AG04449 (cell line): ENCODE data around the gene GTF2H2C.
"Not testable (repeated sequence)": the region's sequence is repeated elsewhere in the genome, so short reads cannot be mapped to it uniquely, and the experiment has no call there.

Source experiments
- CTCF ChIA-PET: fragments of 350-600 bp; formaldehyde crosslinking; extraction: SDS; loops from one replicate; lab custom pipeline; 2021; ENCODE audit warnings: antibody characterized with exemption; lab: Yijun Ruan, JAX
- POLR2A ChIA-PET: fragments of 400-600, 350-600 bp; formaldehyde crosslinking; extraction: SDS; loops from one replicate; lab custom pipeline; 2020; ENCODE audit warnings: antibody characterized with exemption, inconsistent platforms; lab: Yijun Ruan, JAX
- DNase-seq: peaks from one replicate; pipeline ENCODE4 v3.0.0-alpha.2; 2010; ENCODE audit warnings: low read depth, low spot score
- H3K4me3 ChIP-seq: 2 replicates; pipeline ENCODE4 v1.5.1; 2011; ENCODE audit warnings: low read depth, mild to moderate bottlenecking, control low read depth, low read length
- CTCF ChIP-seq: IDR thresholded peaks from one replicate; pipeline ENCODE4 v1.5.1; 2011; ENCODE audit warnings: mild to moderate bottlenecking, moderate library complexity, low read length, control low read depth, inconsistent platforms; ENCODE audit not compliant: insufficient read depth; ENCODE audit errors: missing control alignments

Gene GTF2H2C

DNA sequence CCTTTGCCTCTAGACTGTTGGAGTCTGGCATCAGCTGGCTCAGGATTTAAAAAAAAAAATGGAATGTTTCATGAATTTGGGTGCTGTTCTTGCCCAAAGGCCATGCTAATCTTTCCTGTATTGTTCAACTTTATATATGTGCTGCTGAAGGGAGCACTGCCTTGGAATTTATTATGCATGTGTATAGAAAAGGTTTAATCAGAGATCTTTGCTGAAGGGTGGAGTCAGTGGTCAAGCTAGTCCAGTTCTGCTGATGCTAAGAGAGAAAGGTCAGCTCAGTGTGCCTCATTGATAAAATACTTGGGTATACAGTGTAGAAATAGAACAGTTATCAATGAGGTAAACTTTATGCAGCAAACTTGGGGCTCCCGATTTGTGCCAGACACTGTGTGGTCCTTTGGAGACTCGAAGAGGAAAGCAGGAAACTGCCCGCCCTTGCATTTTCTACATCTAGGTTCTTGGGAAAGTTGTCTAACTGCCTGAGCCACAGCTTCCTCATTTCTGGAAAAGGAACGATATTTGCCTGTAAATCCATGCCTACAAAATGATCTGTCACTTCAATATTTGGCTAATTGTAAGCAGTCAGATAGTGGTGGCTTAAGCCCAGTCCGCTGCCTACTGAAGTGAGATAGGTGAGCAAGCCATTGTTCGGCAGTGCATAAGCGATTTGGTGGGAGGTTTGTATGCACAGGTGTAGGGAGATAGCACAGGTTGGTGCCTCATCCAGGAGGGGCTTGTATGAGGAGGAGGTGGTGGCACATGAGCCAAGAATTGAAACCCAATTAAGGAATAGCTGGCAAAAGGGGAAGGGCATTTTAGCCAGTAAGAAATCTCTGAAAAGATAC is 29.2 kb upstream of the GTF2H2C start:
- no peak overlapping the region for H3K4me3 ChIP-seq
- POLR2A ChIA-PET: interaction anchor here (0.8 kb wide), 1 partner anchor 12 kb away, joined by 3 read pairs; no protein-coding TSS in a partner anchor
- DNase-seq: no peak
- CTCF ChIA-PET: interaction anchor here (1.5 kb wide), 1 partner anchor 13 kb away, joined by 4 read pairs; no protein-coding TSS in a partner anchor
- TF ChIP-seq CTCF: no peak

DNA sequence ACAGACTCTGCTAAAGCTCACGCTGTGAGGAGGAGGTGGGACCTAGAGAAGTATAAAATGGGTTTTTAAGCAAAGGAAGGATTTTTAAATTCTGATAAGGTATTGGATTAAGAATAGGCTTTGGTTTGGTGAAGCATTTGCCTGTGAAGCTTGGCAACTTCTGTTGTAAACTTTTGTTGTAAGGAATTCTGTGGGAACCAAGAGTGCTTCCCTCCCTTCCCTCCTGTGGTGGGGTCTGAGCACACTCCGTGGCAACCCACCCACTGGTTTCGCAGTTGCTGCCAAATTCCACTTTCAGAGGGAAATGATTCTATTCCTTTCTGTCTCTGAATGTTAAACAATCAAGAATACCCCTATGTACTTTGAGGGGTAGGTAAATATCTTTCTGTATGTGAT is 28.6 kb upstream of the GTF2H2C start:
- no peak overlapping the region for H3K4me3 ChIP-seq
- DNase-seq: no peak
- TF ChIP-seq CTCF: no peak
- POLR2A ChIA-PET: interaction anchor here (0.8 kb wide), 1 partner anchor 13 kb away, joined by 3 read pairs; no protein-coding TSS in a partner anchor
- CTCF ChIA-PET: no interaction called here

DNA sequence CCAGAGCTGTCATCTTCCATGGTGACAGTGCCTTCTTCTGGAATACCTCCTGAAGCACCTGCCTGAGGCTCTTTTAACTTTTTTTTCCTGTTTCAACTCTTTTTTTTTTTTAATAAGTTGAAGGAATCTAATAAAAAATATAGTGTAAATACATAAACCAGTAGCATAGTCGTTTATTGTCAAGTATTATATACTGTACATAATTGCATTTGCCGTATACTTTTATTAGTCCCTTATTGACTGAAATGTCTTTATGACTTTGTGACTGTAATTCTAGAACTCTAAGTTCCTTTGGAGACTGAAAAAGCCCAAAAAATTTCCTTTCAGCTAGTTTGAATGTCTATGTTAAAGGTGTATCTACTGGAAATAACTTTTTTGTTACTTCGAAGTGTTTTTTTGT is 22.1 kb upstream of the GTF2H2C start:
- DNase-seq, CTCF ChIA-PET, H3K4me3 ChIP-seq, POLR2A ChIA-PET: not testable (repeated sequence)

GRCh38 chr5:69538735-69539134 is 21.3 kb upstream of the GTF2H2C start:
- DNase-seq, H3K4me3 ChIP-seq, CTCF ChIA-PET, POLR2A ChIA-PET: not testable (repeated sequence)

GRCh38 chr5:69541347-69541746 is 18.6 kb upstream of the GTF2H2C start:
- DNase-seq, POLR2A ChIA-PET, H3K4me3 ChIP-seq, CTCF ChIA-PET: not testable (repeated sequence)

DNA sequence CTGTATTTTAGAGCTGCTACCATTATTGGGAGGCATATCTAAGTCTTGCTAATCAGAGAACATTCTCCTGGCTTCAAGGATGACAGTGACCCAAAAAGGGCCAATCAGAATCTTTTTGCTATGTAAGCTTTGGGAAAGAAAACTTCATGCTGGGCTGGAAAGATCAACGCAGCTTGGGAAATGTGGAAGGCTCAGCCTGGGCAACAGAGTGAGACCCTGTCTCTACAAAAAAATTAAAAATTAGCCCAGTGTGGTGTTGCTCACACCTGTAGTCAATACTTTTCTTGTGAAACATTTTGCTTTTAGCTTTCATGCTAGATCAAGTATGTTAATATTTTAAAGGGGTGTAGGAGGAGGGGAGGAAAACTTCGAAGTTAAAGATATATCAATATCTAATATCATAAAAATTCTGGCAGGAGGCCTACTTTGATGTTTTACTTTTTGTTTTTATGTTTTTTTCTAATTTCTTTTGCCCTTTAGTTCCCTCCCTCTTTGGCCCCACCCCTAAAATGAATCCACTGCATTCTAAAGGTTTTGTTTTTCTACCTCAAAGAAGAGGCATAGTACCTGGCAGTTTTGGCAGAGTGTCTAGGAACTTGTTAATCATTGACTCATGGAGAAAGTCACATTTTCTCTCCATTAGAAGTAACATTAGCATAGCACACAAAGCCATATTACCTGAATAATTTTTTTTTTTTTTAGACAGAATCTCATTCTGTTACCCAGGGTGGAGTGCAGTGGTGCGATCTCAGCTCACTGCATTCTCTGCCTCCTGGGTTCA is 17.0 kb upstream of the GTF2H2C start:
- CTCF ChIA-PET, H3K4me3 ChIP-seq, DNase-seq, POLR2A ChIA-PET: not testable (repeated sequence)

GRCh38 chr5:69544602-69545001 is 15.4 kb upstream of the GTF2H2C start:
- H3K4me3 ChIP-seq, POLR2A ChIA-PET, CTCF ChIA-PET, DNase-seq: not testable (repeated sequence)

GRCh38 chr5:69560587-69561431 is 818 bp downstream of the GTF2H2C start:
- DNase-seq, POLR2A ChIA-PET, CTCF ChIA-PET: not testable (repeated sequence)
- peak overlapping the region; percentile 46 for H3K4me3 ChIP-seq

DNA sequence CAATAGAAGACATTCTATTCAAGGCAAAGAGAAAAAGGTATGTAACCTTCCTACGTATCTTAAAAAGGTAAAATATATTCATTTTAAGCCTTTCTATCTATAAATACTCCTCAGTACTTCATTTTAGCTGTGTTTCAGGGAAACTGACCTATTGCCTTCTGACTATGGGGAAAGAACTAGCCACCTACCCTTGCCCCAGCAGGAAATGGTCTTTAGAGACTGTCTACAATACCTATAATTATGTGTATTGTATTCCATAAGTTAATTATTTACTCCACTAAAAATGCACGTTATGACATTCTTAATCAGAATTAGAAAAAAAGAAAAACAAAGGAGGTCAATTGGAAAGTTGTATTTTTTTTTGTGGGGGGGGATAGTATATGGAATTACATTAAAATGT is 6.2 kb downstream of the GTF2H2C start:
- POLR2A ChIA-PET, CTCF ChIA-PET, H3K4me3 ChIP-seq, DNase-seq: not testable (repeated sequence)

GRCh38 chr5:69568072-69568471 is 8.1 kb downstream of the GTF2H2C start:
- H3K4me3 ChIP-seq, DNase-seq, CTCF ChIA-PET, POLR2A ChIA-PET: not testable (repeated sequence)

DNA sequence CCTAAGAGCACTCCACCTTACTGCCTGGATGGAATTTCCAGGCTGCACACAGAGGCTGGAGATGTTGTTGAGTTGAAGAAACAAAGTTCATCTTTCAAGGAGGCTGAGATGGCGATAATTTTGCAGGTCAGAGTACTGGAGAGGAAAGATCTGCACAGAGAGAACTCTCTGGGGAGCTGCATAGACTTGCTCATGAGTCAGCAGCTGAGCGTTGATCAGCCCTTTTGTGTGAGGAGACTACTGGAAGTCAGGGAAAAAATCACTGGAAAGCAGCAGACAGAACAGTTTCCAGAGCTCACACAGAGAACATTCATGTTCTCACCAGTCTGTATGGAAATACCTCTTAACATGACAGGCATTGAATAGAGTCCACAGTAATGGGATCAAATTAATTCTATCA is 23.4 kb downstream of the GTF2H2C start:
- CTCF ChIA-PET, DNase-seq, H3K4me3 ChIP-seq, POLR2A ChIA-PET: not testable (repeated sequence)

DNA sequence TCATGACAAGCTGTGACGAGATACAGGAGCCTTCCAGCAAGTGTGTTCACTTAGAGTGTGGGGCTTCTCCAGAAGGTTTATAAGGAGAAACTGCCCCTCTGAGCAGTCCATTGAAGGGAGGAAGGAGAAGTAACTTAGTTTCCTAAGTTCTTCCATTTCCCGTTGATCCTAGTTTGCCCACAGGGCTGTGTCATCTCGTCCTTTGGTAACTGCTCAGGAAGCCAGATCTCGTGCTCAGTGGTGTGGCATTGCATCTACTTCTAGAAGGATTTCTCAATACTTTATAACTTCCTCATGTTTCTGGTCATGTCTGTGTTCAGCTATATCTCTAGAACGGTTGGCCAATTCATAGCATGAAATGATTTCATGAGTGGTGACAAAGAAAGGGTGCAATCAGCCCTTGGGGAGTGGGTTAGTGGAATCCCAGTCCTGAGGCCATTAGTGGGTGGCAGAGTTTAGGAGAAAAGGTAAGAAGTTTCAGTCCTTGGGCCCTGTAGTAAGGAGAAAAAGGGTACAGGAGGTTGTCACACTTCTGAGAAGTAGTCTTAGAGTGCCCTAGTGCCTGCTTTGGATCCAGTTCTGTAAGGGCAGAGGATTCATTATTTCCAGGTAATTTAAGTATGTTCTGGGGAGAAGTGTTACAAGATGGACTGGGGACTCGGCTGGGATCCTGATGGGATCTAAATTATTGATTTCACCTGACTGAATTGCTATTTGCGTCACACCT is 36.3 kb downstream of the GTF2H2C start:
- DNase-seq, POLR2A ChIA-PET, H3K4me3 ChIP-seq, CTCF ChIA-PET: not testable (repeated sequence)

DNA sequence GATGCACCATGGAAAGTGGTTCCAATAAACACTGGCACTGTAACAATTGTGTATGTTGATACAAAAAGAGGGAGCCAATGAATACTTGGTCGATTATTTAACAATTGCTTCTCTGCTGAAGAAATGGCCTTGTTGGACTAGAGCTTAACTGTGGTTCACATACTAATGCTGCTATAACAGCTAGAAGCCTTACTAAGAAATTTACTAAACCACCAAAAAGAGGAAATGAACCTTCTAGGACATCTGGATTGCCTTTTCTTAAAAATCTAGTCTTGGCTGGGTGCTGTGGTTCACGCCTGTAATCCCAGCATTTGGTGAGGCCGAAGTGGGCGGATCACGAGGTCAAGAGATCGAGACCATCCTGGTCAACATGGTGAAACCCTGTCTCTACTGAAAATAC is 42.0 kb downstream of the GTF2H2C start:
- CTCF ChIA-PET, POLR2A ChIA-PET, DNase-seq, H3K4me3 ChIP-seq: not testable (repeated sequence)
